Measurements from ENCODE around the gene NOP53. TPM values are rescaled to one million over a fixed set of nuclear protein-coding genes. Genes with fewer than 3 reads are reported as not detected.

Gene NOP53
- total and polyA plus RNA-seq, 2 experiments from 2014 or later, result 167 to 192 TPM

GRCh38 chr19:47757617-47758442, 12.5 kb downstream of the NOP53 start:
- Mint-ChIP-seq H3K27ac (no peak overlapping the region), H3K4me3 (no peak overlapping the region)
- no peak for ATAC-seq

GRCh38 chr19:47758443-47758804, 13.1 kb downstream of the NOP53 start:
- 0 out of 2 replicates have a peak, but pooled peaks cover 4% of the 10 kb centered on the region for H4K20me1 ChIP-seq (replicated peaks; ENCODE audit: insufficient read depth)
- H3K27me3 Mint-ChIP-seq (ENCODE audit: insufficient read depth, low read depth, poor library complexity), result peaks cover 16% of the 10 kb centered on the region
- H3K9me2 ChIP-seq (ENCODE audit: insufficient read depth), result no peaks in the 10 kb centered on the region
- no peaks in the 10 kb centered on the region for H3K79me2 ChIP-seq (replicated peaks; ENCODE audit: insufficient read depth)
- no peak overlapping the region for H3K4me3 ChIP-seq
- no peak overlapping the region for H2AFZ ChIP-seq
- no peak overlapping the region for H3K4me3 Mint-ChIP-seq
- H3F3A ChIP-seq (replicated peaks; ENCODE audit: low read depth), result peaks cover 23% of the 10 kb centered on the region
- H3K36me3 ChIP-seq (ENCODE audit: insufficient read depth), result peaks cover 28% of the 10 kb centered on the region
- H3K36me3 Mint-ChIP-seq (ENCODE audit: low read depth), result peaks cover 48% of the 10 kb centered on the region
- no peaks in the 10 kb centered on the region; the same call in 2 of the 3 replicates for H3K9me3 Mint-ChIP-seq
- no peak overlapping the region for H3K27ac Mint-ChIP-seq
- no peaks in the 10 kb centered on the region for H3K4me1 Mint-ChIP-seq
- TF ChIP-seq EZH2 (IDR thresholded peaks at IDR 0.05; ENCODE audit: low read depth, unreplicated experiment), result no peak
- TF ChIP-seq CREB1 (CRISPR knock-in tag; IDR thresholded peaks at IDR 0.05; ENCODE audit: low read depth), result no peak
- TF ChIP-seq NANOG (IDR thresholded peaks at IDR 0.05; ENCODE audit: borderline replicate concordance), result no peak
- no peak for TF ChIP-seq EZH2phosphoT487 (IDR thresholded peaks at IDR 0.05; ENCODE audit: unreplicated experiment)
- no peak for TF ChIP-seq REST (IDR thresholded peaks at IDR 0.05; ENCODE audit: unreplicated experiment)
- TF ChIP-seq POLR2AphosphoS5 (IDR thresholded peaks at IDR 0.05; ENCODE audit: low read depth), result no peak
- ATAC-seq (no peak), DNase-seq (ENCODE audit: low spot score) (no peak)
- no peak overlapping the region for H3K27ac ChIP-seq (ENCODE audit: low read depth)
- H3K27me3 ChIP-seq (ENCODE audit: insufficient read depth), result no peaks in the 10 kb centered on the region
- no peak overlapping the region for H3K4me2 ChIP-seq
- no peaks in the 10 kb centered on the region for H3K4me1 ChIP-seq (ENCODE audit: insufficient read depth)

More at GRCh38 chr19:47757617-47758442, 12.5 kb downstream of the NOP53 start:
- no peaks in the 10 kb centered on the region for H3K4me1 Mint-ChIP-seq
- Histone ChIP-seq H3K4me2 (no peak overlapping the region), H3K4me3 (no peak overlapping the region), H3K4me1 (ENCODE audit: insufficient read depth) (no peaks in the 10 kb centered on the region), H3K36me3 (ENCODE audit: insufficient read depth) (peaks cover 33% of the 10 kb centered on the region), H3K27ac (ENCODE audit: low read depth) (no peak overlapping the region), H3K79me2 (replicated peaks; ENCODE audit: insufficient read depth) (no peaks in the 10 kb centered on the region), H3K9me2 (ENCODE audit: insufficient read depth) (no peaks in the 10 kb centered on the region), H2AFZ (no peak overlapping the region), H3F3A (replicated peaks; ENCODE audit: low read depth) (peaks cover 23% of the 10 kb centered on the region), H3K27me3 (ENCODE audit: insufficient read depth) (no peaks in the 10 kb centered on the region), H4K20me1 (replicated peaks; ENCODE audit: insufficient read depth) (0 out of 2 replicates have a peak, but pooled peaks cover 4% of the 10 kb centered on the region)
- H3K27me3 Mint-ChIP-seq (ENCODE audit: insufficient read depth, low read depth, poor library complexity), result peaks cover 16% of the 10 kb centered on the region
- H3K36me3 Mint-ChIP-seq (ENCODE audit: low read depth), result peaks cover 54% of the 10 kb centered on the region
- no peak for DNase-seq (ENCODE audit: low spot score)
- TF ChIP-seq ZNF331 (CRISPR knock-in tag; IDR thresholded peaks at IDR 0.05; ENCODE audit: low read depth), result no peak
- TF ChIP-seq ZNF114 (CRISPR knock-in tag; IDR thresholded peaks at IDR 0.05), result no peak
- TF ChIP-seq JUNB (IDR thresholded peaks at IDR 0.05; ENCODE audit: unreplicated experiment), result no peak
- TF ChIP-seq POLR2AphosphoS5 (IDR thresholded peaks at IDR 0.05; ENCODE audit: low read depth), result no peak
- TF ChIP-seq CREB1 (CRISPR knock-in tag; IDR thresholded peaks at IDR 0.05; ENCODE audit: low read depth), result no peak
- no peak for TF ChIP-seq ETS1 (IDR thresholded peaks at IDR 0.05)
- no peak for TF ChIP-seq CTCF (conservative IDR thresholded peaks at IDR 0.05; ENCODE audit: low read depth in 2 of 2)
- H3K9me3 Mint-ChIP-seq, result no peaks in the 10 kb centered on the region; the same call in 2 of the 3 replicates
